ENCODE measurements around the gene GPN1.

DNA sequence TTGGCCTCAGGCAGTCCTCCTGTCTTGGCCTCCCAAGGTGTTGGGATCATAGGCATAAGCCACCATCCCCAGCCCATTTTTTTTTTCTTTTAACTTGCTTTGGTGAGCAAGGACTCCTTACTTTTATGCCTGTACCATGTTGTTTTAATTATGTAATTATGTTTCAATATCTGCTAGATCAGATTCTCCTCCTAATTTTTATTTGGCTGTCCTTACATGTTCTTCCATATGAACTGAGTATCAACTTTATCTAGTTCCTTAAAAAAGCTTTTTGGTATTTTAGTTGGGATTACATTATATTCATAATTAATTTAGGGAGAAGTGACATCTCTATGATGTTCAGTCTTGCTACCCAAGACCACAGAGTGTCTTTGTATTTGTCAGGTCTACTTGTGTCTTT is 16.3 kb downstream of the GPN1 start:
- TF ChIP-seq, protein P1, sequence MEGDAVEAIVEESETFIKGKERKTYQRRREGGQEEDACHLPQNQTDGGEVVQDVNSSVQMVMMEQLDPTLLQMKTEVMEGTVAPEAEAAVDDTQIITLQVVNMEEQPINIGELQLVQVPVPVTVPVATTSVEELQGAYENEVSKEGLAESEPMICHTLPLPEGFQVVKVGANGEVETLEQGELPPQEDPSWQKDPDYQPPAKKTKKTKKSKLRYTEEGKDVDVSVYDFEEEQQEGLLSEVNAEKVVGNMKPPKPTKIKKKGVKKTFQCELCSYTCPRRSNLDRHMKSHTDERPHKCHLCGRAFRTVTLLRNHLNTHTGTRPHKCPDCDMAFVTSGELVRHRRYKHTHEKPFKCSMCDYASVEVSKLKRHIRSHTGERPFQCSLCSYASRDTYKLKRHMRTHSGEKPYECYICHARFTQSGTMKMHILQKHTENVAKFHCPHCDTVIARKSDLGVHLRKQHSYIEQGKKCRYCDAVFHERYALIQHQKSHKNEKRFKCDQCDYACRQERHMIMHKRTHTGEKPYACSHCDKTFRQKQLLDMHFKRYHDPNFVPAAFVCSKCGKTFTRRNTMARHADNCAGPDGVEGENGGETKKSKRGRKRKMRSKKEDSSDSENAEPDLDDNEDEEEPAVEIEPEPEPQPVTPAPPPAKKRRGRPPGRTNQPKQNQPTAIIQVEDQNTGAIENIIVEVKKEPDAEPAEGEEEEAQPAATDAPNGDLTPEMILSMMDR (IDR thresholded peaks at IDR 0.05 in 4 of 5, conservative IDR thresholded peaks at IDR 0.05 in 1 of 5) = no peak
- TF ChIP-seq POLR2A (IDR thresholded peaks at IDR 0.05) = no peak

Data from gastrocnemius medialis (tissue), 4 donors.